ENCODE data around the gene MYO3B.
A peak's percentile ranks its signal among the peaks of the same experiment; 100 is the strongest.
"Not testable (repeated sequence)": the region's sequence is repeated elsewhere in the genome, so short reads cannot be mapped to it uniquely, and the experiment has no call there.

Gene MYO3B

GRCh38 chr2:170344663-170345346 is 166.9 kb downstream of the MYO3B start:
- DNase-seq: no peak

GRCh38 chr2:170345607-170346006 is 167.7 kb downstream of the MYO3B start:
- DNase-seq: no peak

GRCh38 chr2:170349269-170349668 is 171.3 kb downstream of the MYO3B start:
- not testable (repeated sequence) for DNase-seq

- DNase-seq: no peak
Measured at GRCh38 chr2:170350929-170351826, 173.2 kb downstream of the MYO3B start.

- DNase-seq: no peak
Measured at GRCh38 chr2:170353723-170354122, 175.8 kb downstream of the MYO3B start.

- peak; percentile 23 for DNase-seq
Measured at GRCh38 chr2:170354388-170354787, 176.4 kb downstream of the MYO3B start.

GRCh38 chr2:170354855-170355780 is 177.2 kb downstream of the MYO3B start:
- peak; percentile 87 for DNase-seq

- DNase-seq: no peak
Measured at GRCh38 chr2:170359466-170359865, 181.5 kb downstream of the MYO3B start.

- no peak for DNase-seq
Measured at GRCh38 chr2:170360546-170361089, 182.7 kb downstream of the MYO3B start.

- no peak for DNase-seq
Measured at GRCh38 chr2:170361090-170361936, 183.4 kb downstream of the MYO3B start.

- no peak for DNase-seq
Measured at GRCh38 chr2:170362313-170362870, 184.4 kb downstream of the MYO3B start.

- DNase-seq: peak; percentile 13
Measured at GRCh38 chr2:170362871-170363631, 185.1 kb downstream of the MYO3B start.

- DNase-seq: no peak
Measured at GRCh38 chr2:170365003-170365402, 187.1 kb downstream of the MYO3B start.

- no peak for DNase-seq
Measured at GRCh38 chr2:170365686-170366085, 187.7 kb downstream of the MYO3B start.

GRCh38 chr2:170368370-170368769 is 190.4 kb downstream of the MYO3B start:
- DNase-seq: no peak

- no peak for DNase-seq
Measured at GRCh38 chr2:170369228-170369627, 191.3 kb downstream of the MYO3B start.

GRCh38 chr2:170369894-170370293 is 191.9 kb downstream of the MYO3B start:
- peak; percentile 6 for DNase-seq

- no peak for DNase-seq
Measured at GRCh38 chr2:170371231-170371998, 193.5 kb downstream of the MYO3B start.

- DNase-seq: no peak
Measured at GRCh38 chr2:170375192-170375591, 197.2 kb downstream of the MYO3B start.

All from NCI-H1092 treated with DMSO at 0.1 percent for 48 hours (cell line).